ENCODE data around the gene DGKE.
A peak's percentile ranks its signal among the peaks of the same experiment; 100 is the strongest.

Gene DGKE

GRCh38 chr17:56849131-56849530 is 15.2 kb downstream of the DGKE start:
- DNase-seq (ENCODE audit: low spot score) = no peak

- DNase-seq (ENCODE audit: low spot score) = no peak
Measured at GRCh38 chr17:56850591-56850990, 16.6 kb downstream of the DGKE start.

GRCh38 chr17:56851008-56851407 is 17.1 kb downstream of the DGKE start:
- DNase-seq (ENCODE audit: low spot score) = no peak

- DNase-seq (ENCODE audit: low spot score) = no peak
Measured at GRCh38 chr17:56861899-56862298, 27.9 kb downstream of the DGKE start.

- DNase-seq (ENCODE audit: low spot score) = no peak
Measured at GRCh38 chr17:56863974-56864373, 30.0 kb downstream of the DGKE start.

GRCh38 chr17:56866076-56866475 is 32.1 kb downstream of the DGKE start:
- no peak for DNase-seq (ENCODE audit: low spot score)

GRCh38 chr17:56866496-56866895 is 32.5 kb downstream of the DGKE start:
- no peak for DNase-seq (ENCODE audit: low spot score)

GRCh38 chr17:56867948-56868376 is 34.0 kb downstream of the DGKE start:
- peak; percentile 92 for DNase-seq (ENCODE audit: low spot score)

GRCh38 chr17:56868716-56869115 is 34.8 kb downstream of the DGKE start:
- no peak for DNase-seq (ENCODE audit: low spot score)

GRCh38 chr17:56870081-56870651 is 36.2 kb downstream of the DGKE start:
- no peak for DNase-seq (ENCODE audit: low spot score)

GRCh38 chr17:56876766-56877179 is 42.8 kb downstream of the DGKE start:
- DNase-seq (ENCODE audit: low spot score) = no peak

GRCh38 chr17:56879280-56879679 is 45.3 kb downstream of the DGKE start:
- DNase-seq (ENCODE audit: low spot score) = no peak

GRCh38 chr17:56880133-56880532 is 46.2 kb downstream of the DGKE start:
- no peak for DNase-seq (ENCODE audit: low spot score)

GRCh38 chr17:56880571-56880970 is 46.6 kb downstream of the DGKE start:
- no peak for DNase-seq (ENCODE audit: low spot score)

GRCh38 chr17:56881685-56882295 is 47.8 kb downstream of the DGKE start:
- no peak for DNase-seq (ENCODE audit: low spot score)

GRCh38 chr17:56883616-56884015 is 49.7 kb downstream of the DGKE start:
- no peak for DNase-seq (ENCODE audit: low spot score)

GRCh38 chr17:56884483-56885311 is 50.7 kb downstream of the DGKE start:
- DNase-seq (ENCODE audit: low spot score) = no peak

GRCh38 chr17:56885312-56885657 is 51.3 kb downstream of the DGKE start:
- DNase-seq (ENCODE audit: low spot score) = no peak

GRCh38 chr17:56886288-56886731 is 52.4 kb downstream of the DGKE start:
- no peak for DNase-seq (ENCODE audit: low spot score)

GRCh38 chr17:56887105-56887504 is 53.2 kb downstream of the DGKE start:
- no peak for DNase-seq (ENCODE audit: low spot score)

- DNase-seq (ENCODE audit: low spot score) = no peak
Measured at GRCh38 chr17:56887552-56888467, 53.9 kb downstream of the DGKE start.

GRCh38 chr17:56890390-56890789 is 56.4 kb downstream of the DGKE start:
- no peak for DNase-seq (ENCODE audit: low spot score)
